ENCODE data around the gene WDR77.

GRCh38 chr1:111461765-111462164 lies 12.7 kb upstream of the WDR77 start:
- TF ChIP-seq POLR2A (IDR thresholded peaks at IDR 0.05) (no peak), CTCF (IDR thresholded peaks at IDR 0.05) (no peak)
